ENCODE results near the gene LAMB4. TPM values are rescaled to one million over a fixed set of nuclear protein-coding genes. Genes with fewer than 3 reads are reported as not detected.

Gene LAMB4
- total RNA-seq, 2 donors from 2014 or later = not detected

DNA sequence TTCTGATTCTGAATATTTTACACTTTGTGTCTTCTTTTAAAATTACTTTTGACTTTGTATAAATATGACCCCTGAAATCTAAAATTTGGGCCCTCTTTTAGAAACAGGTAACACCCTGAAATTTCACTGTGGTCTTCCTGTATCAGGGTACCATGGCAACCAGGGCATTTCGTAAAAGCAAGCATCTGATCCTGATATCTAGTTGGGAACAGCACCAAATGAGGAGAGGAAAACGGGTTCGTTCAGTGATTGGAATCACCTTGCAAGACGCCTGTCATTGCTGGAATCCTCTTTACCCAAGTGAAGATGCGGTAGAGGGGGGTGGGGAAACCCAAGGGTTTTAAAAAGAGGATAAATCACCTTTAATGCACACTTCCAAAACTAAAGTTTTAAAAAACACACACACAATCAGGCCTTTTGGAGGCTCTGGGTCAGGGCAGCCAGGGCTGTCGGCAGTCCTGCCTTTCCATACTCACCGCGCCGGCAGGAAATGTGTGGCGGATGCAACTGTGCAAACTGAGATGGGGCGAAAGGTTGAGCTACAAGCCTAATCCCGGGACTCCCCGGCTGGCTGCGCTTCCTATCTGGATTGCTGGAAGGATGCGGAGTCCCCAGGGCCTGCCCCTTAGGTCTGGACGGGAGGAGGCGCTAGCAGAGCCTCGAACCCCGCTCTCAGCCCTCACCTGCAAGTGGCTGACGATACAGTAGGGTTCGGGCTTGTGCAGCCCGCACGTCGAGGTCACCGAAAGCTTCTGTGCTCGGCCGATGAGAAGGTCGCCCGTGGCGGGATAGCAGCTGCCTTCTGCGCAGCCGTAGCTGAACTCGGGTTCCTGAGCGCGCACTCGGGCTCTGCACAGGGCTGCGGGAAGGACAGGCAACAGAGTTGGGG is 129.0 kb downstream of the LAMB4 start:
- no peaks in the 10 kb centered on the region for H3K9me3 Mint-ChIP-seq
- H3K36me3 Mint-ChIP-seq = peaks cover 6% of the 10 kb centered on the region
- no peak for DNase-seq (ENCODE audit: low spot score)
- no peak overlapping the region for H3K27ac Mint-ChIP-seq
- peaks cover 36 to 38% of the 10 kb centered on the region in 2 donors for H3K27me3 Mint-ChIP-seq
- peak in 1 of 2 donors; percentile 37 for ATAC-seq
- H3K4me3 Mint-ChIP-seq = no peak overlapping the region
- H3K4me1 Mint-ChIP-seq (ENCODE audit: low read depth in 2 of 2) = peaks cover 0 to 4% of the 10 kb centered on the region in 2 donors

DNA sequence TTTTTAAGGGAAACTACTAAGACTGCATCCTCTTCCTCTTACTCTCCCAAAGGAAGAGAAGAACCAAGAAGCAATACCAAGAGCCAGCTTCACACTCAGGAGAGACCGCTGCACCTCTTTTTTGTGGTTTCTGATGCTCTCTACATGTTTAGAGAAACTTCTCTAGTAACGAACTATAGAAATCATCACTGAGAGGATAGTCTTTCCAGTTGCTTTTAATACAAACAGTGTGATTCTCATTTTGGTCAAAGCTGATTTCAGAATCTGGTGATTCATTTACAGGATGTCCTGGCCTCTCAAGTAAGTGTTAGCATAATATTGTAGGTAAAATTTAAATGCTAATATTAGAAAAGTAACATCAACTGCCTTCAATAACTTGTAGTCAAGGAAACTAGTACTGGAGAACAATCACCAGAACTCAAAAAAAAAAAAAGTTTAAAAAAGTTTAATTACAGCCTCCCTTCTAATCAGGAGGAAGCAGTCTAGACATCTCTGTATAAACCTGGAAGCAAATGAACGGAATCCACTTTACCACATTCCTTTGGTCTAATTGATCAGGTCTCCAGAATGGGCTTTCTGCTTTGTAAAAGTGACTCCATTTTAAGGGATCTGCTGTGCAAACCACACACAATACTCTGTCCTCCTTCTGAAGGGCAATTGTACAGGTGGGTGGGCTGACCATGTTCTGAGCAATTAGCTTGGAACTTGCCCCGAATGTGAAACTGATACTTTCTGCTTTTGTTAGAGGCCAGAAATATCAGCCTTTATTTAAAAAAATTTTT is 130.2 kb downstream of the LAMB4 start:
- Mint-ChIP-seq H3K27me3 (peaks cover 36 to 41% of the 10 kb centered on the region in 2 donors), H3K36me3 (peaks cover 6% of the 10 kb centered on the region), H3K27ac (no peak overlapping the region), H3K9me3 (no peaks in the 10 kb centered on the region), H3K4me1 (ENCODE audit: low read depth in 2 of 2) (peaks cover 0 to 4% of the 10 kb centered on the region in 2 donors), H3K4me3 (no peak overlapping the region)
- ATAC-seq (no peak), DNase-seq (ENCODE audit: low spot score) (no peak)

DNA sequence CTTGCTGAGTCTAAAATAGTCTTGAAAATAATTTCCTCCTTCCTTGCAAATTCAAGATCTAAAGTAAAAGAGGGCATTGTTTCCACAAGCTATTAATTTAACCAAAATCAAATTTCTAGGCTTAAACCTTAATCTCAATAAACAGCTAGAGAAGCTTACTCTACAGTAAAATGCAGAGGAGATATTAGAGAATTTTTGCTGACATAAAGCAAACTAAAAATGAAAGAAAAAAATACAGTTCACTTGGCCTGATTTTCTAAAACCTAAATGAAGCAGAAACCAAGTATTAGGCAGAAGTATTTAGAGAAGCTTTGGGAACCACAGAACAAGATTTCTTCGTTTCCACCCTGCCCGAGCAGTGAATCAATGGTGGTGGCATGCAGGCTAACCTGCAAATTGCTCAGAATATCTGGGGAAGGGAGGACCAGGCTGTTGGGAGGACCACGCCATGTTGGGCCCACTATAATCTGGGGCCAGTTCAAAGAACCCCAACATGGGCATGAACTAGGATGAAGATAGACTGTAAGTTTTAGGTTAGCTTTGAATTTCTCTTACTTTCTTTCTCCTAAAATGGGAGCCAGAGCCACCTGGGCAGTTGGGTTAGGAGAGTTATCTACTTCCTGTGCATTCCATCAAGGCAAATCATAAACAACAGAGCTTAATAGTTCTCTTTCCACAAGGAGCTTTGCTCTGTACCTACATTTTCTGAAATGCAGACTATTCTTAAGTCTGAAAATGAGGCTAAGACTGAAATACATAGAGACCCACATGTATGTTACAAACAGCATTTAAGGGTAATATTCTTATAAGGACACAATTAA is 131.3 kb downstream of the LAMB4 start:
- DNase-seq (ENCODE audit: low spot score) (no peak), ATAC-seq (no peak)
- H3K9me3 Mint-ChIP-seq = no peaks in the 10 kb centered on the region
- no peak overlapping the region for H3K27ac Mint-ChIP-seq
- H3K4me1 Mint-ChIP-seq (ENCODE audit: low read depth in 2 of 2) = peaks cover 0 to under 1% of the 10 kb centered on the region in 2 donors
- peaks cover 31 to 32% of the 10 kb centered on the region in 2 donors for H3K27me3 Mint-ChIP-seq
- no peak overlapping the region for H3K4me3 Mint-ChIP-seq
- peaks cover 1% of the 10 kb centered on the region for H3K36me3 Mint-ChIP-seq

DNA sequence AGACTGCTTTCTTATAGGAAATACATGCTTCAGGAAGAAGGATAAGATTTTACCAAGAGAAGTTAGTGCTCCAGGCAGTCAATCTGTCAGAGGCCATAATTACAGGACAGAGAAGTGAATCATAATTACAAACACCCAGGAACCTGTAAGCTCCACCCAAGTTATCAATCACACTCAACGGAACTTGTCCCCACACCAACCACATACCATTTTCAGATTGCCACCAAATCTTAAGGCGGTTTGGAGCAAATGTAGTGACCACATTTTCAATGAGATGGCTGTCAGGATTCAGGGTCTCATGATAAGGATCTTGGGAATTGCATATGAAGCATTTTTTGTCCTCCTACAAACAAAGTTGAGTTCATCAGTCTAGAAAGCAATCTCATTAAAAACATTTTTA is 132.0 kb downstream of the LAMB4 start:
- no peaks in the 10 kb centered on the region for H3K4me1 Mint-ChIP-seq (ENCODE audit: low read depth in 2 of 2)
- no peak overlapping the region for H3K27ac Mint-ChIP-seq
- no peak overlapping the region for H3K4me3 Mint-ChIP-seq
- DNase-seq (ENCODE audit: low spot score) (no peak), ATAC-seq (no peak)
- H3K36me3 Mint-ChIP-seq = no peaks in the 10 kb centered on the region
- no peaks in the 10 kb centered on the region for H3K9me3 Mint-ChIP-seq
- H3K27me3 Mint-ChIP-seq = peaks cover 28 to 29% of the 10 kb centered on the region in 2 donors

DNA sequence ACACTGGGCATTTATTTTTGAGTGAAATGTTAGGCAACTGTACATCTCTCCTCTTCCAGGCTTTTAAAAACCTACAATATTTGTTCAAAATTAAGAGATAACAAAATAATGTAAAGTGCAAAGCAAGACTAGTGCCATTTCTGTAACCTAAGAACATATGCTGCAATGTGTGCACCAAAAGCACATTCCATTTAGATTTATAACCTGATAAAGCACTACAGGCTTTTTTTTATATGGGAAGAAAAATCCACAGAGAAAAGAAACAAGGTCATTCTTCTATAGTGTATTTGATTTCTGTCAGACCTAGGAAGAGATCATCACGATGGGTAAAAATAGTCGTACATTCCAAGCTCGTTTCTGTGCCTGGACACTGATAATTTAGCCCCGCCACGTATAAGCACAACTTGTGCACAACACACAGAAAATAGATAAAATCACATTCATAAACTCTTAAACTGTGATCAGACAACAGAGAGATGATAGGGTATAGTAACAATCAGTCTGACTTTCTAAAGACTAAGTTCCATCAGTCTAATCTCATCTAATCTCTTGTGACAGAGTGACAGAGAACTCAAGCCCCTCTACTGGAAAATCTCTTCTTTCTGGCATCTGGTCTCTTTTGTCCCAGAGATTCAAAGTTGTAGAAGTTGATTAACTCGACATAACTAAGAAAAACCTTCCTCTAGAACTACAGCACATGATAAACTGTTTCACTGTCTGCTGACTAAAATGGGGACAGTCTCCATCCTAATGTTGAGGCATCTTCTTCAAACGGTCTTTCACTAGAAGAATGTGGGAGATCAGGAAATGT is 133.9 kb downstream of the LAMB4 start:
- no peak overlapping the region for H3K4me3 Mint-ChIP-seq
- ATAC-seq = no peak
- no peaks in the 10 kb centered on the region for H3K9me3 Mint-ChIP-seq
- no peaks in the 10 kb centered on the region for H3K36me3 Mint-ChIP-seq
- peaks cover 23 to 36% of the 10 kb centered on the region in 2 donors for H3K27me3 Mint-ChIP-seq
- H3K27ac Mint-ChIP-seq = no peak overlapping the region
- no peak for DNase-seq (ENCODE audit: low spot score)
- no peaks in the 10 kb centered on the region for H3K4me1 Mint-ChIP-seq (ENCODE audit: low read depth in 2 of 2)

DNA sequence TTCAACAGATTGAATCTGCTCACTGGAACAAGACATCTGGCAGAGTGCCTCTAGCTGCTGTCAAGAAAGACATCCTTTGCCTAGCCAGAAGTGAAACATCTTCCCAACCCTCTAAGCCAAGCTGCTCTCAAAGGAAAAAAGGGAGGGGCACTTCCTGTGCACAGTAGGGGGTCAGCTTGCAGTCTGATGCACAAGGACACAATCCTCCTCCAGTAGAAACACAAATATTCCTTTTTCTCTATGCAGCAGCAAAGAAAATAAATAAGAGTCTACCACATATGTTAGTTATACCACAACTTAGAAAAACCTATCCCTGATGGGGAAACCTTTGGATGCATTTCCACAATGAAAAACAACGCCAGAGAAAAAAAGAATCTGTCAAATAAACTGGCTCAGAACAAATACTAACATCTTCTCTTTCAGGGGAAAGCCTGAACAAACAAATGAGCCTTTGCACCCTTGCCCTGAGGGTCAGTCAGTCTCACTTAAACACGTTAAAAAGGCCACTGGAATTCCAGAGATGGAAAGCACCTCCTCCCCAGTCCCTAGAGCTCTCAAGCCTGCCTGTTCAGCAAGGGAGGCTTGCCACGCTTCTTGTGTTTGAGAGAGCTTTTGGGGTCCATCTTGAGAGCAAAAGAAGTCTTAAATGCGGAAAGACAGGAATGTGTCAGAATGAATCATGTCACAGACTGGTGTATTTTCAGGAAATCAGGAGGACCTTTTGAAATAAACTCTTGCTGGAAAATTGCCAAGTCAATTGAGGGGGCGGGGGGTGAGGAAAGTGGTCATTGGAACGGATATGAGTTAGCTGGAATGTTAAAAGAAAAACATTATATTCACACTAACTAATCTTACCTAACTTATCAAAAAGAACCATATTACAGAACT is 134.7 kb downstream of the LAMB4 start:
- no peaks in the 10 kb centered on the region for H3K36me3 Mint-ChIP-seq
- no peak overlapping the region for H3K27ac Mint-ChIP-seq
- H3K27me3 Mint-ChIP-seq = peaks cover 19 to 36% of the 10 kb centered on the region in 2 donors
- no peak for ATAC-seq
- no peak overlapping the region for H3K4me3 Mint-ChIP-seq
- DNase-seq (ENCODE audit: low spot score) = no peak
- no peaks in the 10 kb centered on the region for H3K4me1 Mint-ChIP-seq (ENCODE audit: low read depth in 2 of 2)
- no peaks in the 10 kb centered on the region for H3K9me3 Mint-ChIP-seq

DNA sequence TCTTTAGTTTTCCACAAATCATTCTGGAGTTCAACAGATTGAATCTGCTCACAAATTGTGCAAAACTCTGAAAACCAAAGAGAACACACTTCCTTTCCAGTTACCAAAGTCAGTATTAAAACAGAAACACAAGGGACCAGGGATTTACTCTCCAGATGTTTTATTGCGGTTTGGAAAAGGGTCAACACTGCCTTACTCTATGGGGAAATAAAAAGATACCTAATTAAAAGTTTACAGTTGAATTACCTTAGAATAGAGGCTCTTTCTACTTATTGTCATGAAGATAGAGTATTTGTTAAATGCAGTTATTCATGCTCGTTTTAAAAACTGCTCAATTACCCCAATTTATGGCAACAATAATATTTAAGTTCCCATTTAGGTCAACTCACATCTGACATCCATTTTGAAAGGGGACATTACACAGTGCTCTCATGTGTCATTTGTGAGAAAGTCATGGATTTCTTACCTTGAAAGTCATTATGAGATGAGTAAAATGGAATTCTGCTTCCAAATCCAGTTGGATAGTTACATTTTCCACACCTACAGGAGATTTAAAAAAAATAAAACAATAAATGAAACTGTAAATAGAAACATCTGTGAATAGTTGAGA is 135.6 kb downstream of the LAMB4 start:
- Mint-ChIP-seq H3K36me3 (no peaks in the 10 kb centered on the region), H3K9me3 (no peaks in the 10 kb centered on the region), H3K4me1 (ENCODE audit: low read depth in 2 of 2) (no peaks in the 10 kb centered on the region), H3K4me3 (no peak overlapping the region), H3K27me3 (peaks cover 19 to 38% of the 10 kb centered on the region in 2 donors), H3K27ac (no peak overlapping the region)
- no peak for ATAC-seq
- no peak for DNase-seq (ENCODE audit: low spot score)

DNA sequence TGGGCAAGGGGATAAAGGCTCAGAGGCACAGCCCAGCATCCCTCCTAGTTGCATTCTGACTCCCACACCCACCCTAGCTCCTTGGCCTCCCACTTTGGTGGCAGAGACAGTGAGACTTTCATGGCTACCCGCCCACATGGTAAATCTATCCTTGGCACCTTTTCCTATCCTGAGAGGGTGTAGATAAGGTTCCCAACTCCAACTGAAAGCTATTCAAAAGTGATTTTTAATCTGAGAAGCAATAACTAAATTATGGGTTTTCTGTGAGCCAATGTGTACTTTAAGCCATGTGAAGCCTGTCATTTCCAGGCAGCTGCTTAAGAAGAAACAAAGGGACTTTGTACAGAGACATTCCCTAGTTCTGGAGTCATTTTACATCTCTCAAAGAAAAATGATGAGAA is 136.3 kb downstream of the LAMB4 start:
- H3K9me3 Mint-ChIP-seq = no peaks in the 10 kb centered on the region
- H3K27me3 Mint-ChIP-seq = peaks cover 21 to 44% of the 10 kb centered on the region in 2 donors

DNA sequence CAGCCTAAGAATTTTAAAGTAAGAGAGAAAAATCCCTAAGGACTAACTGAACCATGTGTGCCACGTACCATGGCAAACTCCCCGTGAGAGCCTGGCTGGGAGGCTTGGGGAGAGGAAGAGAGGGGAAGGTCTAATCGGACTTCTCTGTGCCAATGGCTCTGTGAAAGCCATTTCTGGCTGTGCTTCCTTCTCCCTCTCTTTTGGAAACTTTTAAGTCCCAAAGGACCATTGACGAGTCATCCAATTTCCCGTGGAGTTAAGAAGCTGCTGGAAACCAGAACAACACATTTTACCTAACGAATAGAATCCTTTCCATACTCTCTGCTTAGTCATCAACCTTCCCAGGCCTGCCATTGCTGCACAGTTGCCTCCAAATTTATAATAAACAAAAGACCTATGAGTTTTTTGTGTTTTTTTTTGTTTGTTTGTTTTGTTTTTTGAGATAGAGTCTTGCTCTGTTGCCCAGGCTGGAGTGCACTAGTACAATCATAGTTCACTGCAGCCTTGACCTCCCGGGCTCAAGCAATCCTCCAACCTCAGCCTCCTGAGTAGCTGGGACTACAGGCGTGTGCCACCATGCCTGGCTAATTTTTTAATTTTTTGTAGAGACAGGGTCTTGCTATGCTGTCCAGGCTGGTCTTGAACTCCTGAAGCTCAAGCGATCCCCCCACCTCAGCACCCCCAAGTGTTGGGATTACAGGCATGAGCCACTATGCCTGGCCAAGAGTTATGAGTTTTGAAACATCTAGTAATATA is 140.4 kb downstream of the LAMB4 start:
- no peaks in the 10 kb centered on the region for H3K4me1 Mint-ChIP-seq (ENCODE audit: low read depth in 2 of 2)
- ATAC-seq (no peak), DNase-seq (ENCODE audit: low spot score) (no peak)
- no peak overlapping the region for H3K4me3 Mint-ChIP-seq
- H3K27ac Mint-ChIP-seq = no peak overlapping the region
- no peaks in the 10 kb centered on the region for H3K36me3 Mint-ChIP-seq
- H3K9me3 Mint-ChIP-seq = no peaks in the 10 kb centered on the region
- H3K27me3 Mint-ChIP-seq = peaks cover 20 to 29% of the 10 kb centered on the region in 2 donors

More for the DNA sequence above, 136.3 kb downstream of the LAMB4 start:
- H3K4me1 Mint-ChIP-seq (ENCODE audit: low read depth in 2 of 2) = no peaks in the 10 kb centered on the region
- no peaks in the 10 kb centered on the region for H3K36me3 Mint-ChIP-seq
- ATAC-seq (no peak), DNase-seq (ENCODE audit: low spot score) (no peak)
- H3K27ac Mint-ChIP-seq = no peak overlapping the region
- H3K4me3 Mint-ChIP-seq = no peak overlapping the region

DNA sequence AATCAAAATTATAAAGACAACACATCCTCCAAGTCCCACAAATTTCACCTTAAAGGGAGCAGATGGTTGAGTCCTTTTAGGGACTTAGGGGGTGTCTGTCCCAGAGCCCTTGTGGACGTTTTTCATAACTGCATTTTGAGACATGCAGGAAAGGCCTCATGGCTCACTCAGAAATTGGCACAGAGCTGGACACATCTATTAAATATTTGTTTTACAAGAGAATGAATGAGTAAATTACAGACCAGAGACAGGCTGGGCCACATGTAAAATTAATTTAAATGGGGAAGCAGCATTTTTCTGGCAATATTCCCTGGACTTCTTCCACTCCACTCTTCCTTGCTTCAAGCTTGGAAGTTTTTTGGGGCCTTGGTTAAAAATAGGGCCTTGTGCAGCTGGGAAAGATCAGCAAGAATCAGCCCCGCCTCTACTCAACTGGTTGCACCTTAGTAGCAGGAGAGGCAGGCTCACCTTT is 147.2 kb downstream of the LAMB4 start:
- no peaks in the 10 kb centered on the region for H3K4me1 Mint-ChIP-seq (ENCODE audit: low read depth in 2 of 2)
- no peaks in the 10 kb centered on the region for H3K36me3 Mint-ChIP-seq
- peaks cover 4 to 6% of the 10 kb centered on the region in 2 donors for H3K27me3 Mint-ChIP-seq
- H3K27ac Mint-ChIP-seq = no peak overlapping the region
- no peak for ATAC-seq
- no peak for DNase-seq (ENCODE audit: low spot score)
- H3K4me3 Mint-ChIP-seq = no peak overlapping the region
- H3K9me3 Mint-ChIP-seq = no peaks in the 10 kb centered on the region

DNA sequence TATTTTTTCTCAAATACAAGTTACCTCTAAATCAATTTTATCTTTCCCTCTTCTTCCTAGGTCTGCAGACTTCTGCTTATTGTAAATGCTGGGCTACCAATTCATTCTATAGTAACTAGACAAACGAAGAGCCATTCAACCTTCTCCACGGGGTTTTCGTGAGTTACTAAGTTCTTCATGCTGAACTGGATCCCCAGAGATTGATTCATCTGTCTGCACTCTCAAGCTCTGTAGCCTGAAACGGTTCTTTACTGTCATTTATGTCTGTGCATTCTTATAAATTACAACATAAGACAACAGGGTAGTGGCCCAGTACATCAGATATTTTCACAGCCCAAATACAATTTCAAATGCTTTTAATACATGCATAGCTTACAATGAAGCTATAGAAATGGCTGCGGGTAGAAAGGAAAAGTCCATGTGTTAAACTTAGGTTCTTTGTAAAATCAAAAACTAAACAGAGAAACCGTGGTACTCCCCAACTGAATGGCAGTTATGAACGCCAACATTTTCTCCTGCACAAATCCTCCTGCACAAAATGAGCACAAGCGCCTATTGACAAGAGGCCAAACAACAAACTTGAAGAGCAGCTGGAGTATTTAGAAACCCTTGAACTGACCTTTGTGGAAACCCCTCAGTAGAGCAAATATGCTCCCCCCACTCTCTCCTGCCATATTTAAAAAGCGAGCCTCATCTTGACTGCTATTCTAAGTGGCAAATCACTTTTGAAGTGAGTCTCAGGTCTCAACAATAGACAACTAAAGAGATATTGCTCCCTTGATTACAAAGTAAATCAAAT is 147.9 kb downstream of the LAMB4 start:
- no peaks in the 10 kb centered on the region for H3K9me3 Mint-ChIP-seq
- H3K4me3 Mint-ChIP-seq = no peak overlapping the region
- no peak overlapping the region for H3K27ac Mint-ChIP-seq
- no peak for ATAC-seq
- no peak for DNase-seq (ENCODE audit: low spot score)
- no peaks in the 10 kb centered on the region for H3K4me1 Mint-ChIP-seq (ENCODE audit: low read depth in 2 of 2)
- peaks cover 2 to 5% of the 10 kb centered on the region in 2 donors for H3K27me3 Mint-ChIP-seq
- H3K36me3 Mint-ChIP-seq = no peaks in the 10 kb centered on the region
